MCF 10A (cell line): ENCODE measurements around the gene ECE1. TPM values are rescaled to one million over a fixed set of nuclear protein-coding genes. Genes with fewer than 3 reads are reported as not detected.

ENCODE experiments used
- BruUV-seq: library from RNA; stranded (reverse); fragments of 400-500 nt; replicated peaks from 2 replicates; lab custom pipeline; 2021; lab: Mats Ljungman, UMichigan
- CTCF ChIA-PET: fragments of 300-600 bp; sonication (Branson Sonifier 250); formaldehyde crosslinking; extraction: SDS; loops from one replicate; lab custom pipeline; 2021; ENCODE audit warnings: antibody characterized with exemption, inconsistent platforms; lab: Yijun Ruan, JAX
- POLR2A ChIA-PET: fragments of 300-600, 350-650 bp; sonication (Branson Sonifier 250); formaldehyde crosslinking; extraction: SDS; loops from one replicate; lab custom pipeline; 2020; ENCODE audit warnings: antibody characterized with exemption, inconsistent platforms; lab: Yijun Ruan, JAX
- DNase-seq: peaks from one replicate; pipeline ENCODE4 v3.0.0-alpha.2; 2018; ENCODE audit not compliant: unreplicated experiment
- H3K27ac Mint-ChIP-seq: one replicate; pipeline ENCODE4 v1.8.0; 2022; ENCODE audit warnings: mild to moderate bottlenecking, low read depth, mixed read lengths; ENCODE audit not compliant: unreplicated experiment
- H3K27me3 Mint-ChIP-seq: one replicate; pipeline ENCODE4 v1.8.0; 2022; ENCODE audit warnings: mixed read lengths; ENCODE audit not compliant: insufficient read depth, unreplicated experiment
- H3K36me3 Mint-ChIP-seq: one replicate; pipeline ENCODE4 v1.8.0; 2022; ENCODE audit warnings: mild to moderate bottlenecking, moderate library complexity, mixed read lengths; ENCODE audit not compliant: insufficient read depth, unreplicated experiment
- H3K4me1 Mint-ChIP-seq: one replicate; pipeline ENCODE4 v1.8.0; 2022; ENCODE audit warnings: mixed read lengths; ENCODE audit not compliant: insufficient read depth, unreplicated experiment
- H3K4me3 Mint-ChIP-seq: one replicate; pipeline ENCODE4 v1.8.0; 2022; ENCODE audit warnings: mild to moderate bottlenecking, moderate library complexity, mixed read lengths; ENCODE audit not compliant: unreplicated experiment
- H3K9me3 Mint-ChIP-seq: one replicate; pipeline ENCODE4 v1.8.0; 2022; ENCODE audit warnings: mixed read lengths; ENCODE audit not compliant: unreplicated experiment
- intact Hi-C: fragments of 100-400 bp; cut with micrococcal nuclease; formaldehyde crosslinking; loops from 2 replicates; pipeline ENCODE4 v1.14.1; 2022
- total RNA-seq: library from RNA; stranded (reverse); gene quantifications from 2 replicates; pipeline ENCODE4 v1.2.3, GENCODE V29; 2022
- TF ChIP-seq, protein P1 (sequence below): fragments of 200-600 bp; IDR thresholded peaks from one replicate; pipeline ENCODE4 v1.8.0; 2022; ENCODE audit warnings: antibody characterized with exemption, mild to moderate bottlenecking; ENCODE audit not compliant: unreplicated experiment

Gene ECE1
- total RNA-seq, 1 experiment from 2014 or later, result 40.0 TPM

DNA sequence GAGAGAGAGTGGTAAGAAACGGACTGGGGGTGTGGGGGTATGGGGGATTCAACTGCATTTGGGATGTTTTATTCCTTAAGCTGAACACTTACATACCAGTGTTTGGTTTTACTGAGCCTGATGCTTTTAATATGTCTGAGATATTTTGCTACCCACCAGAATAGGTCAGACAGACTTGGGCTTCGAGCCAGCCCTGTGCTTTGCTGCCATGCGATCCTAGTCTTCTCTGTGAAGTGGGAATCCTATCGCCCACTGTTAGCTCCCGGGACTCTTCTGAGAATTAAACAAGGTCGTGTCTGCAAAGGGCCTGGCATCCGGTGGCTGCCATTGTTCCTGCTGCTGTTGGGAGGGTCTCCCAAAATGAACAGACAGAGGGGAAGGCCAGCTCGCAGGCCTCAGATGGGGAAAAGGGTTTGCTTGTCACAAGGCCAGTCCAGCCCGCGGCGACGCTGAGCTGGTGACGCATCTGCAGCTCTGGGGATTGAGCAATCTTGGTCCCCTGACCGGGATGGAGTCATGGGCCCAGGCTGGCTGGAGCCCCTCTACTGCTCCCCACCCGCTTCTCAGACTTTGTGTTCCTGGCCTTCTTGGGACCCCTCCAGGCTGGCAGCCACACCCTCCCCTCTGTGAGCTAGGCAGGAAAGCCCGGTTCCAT, 26.9 kb upstream of the ECE1 start:
- TF ChIP-seq, protein P1, sequence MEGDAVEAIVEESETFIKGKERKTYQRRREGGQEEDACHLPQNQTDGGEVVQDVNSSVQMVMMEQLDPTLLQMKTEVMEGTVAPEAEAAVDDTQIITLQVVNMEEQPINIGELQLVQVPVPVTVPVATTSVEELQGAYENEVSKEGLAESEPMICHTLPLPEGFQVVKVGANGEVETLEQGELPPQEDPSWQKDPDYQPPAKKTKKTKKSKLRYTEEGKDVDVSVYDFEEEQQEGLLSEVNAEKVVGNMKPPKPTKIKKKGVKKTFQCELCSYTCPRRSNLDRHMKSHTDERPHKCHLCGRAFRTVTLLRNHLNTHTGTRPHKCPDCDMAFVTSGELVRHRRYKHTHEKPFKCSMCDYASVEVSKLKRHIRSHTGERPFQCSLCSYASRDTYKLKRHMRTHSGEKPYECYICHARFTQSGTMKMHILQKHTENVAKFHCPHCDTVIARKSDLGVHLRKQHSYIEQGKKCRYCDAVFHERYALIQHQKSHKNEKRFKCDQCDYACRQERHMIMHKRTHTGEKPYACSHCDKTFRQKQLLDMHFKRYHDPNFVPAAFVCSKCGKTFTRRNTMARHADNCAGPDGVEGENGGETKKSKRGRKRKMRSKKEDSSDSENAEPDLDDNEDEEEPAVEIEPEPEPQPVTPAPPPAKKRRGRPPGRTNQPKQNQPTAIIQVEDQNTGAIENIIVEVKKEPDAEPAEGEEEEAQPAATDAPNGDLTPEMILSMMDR, result no peak

DNA sequence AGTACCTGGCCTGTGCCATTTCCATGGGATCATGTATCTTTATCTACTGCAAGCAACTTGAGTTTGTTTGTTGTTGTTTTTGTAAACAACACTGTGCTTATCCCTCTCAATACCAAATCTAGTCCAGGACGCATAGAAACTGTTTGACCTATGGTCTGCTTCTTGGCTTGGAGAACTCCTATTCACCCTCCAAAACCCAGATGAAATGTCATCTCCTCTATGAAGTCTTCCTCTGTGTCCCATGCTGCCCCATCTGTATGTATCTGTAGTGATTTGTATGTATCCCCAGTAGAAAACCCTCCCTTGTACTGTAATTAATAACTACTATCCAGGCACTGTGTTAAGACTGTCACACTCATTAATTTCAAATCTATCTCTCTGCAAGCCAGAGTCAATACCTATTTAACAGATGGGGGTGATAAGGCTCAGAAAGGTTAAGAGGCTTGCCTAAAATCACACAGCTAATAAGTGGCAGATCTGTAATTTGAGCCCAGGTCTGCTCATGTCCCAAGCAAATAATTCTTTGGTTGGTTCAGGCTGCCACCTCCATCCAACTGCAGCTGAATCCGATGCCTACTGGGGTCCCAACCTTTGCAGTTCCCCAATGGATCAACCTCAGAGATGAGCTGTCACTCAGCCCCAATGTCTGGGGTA, 24.6 kb upstream of the ECE1 start:
- DNase-seq, result no peak
- TF ChIP-seq, protein P1, result no peak
- intact Hi-C loops, result no loop called here
- no peaks in the 10 kb centered on the region for H3K27me3 Mint-ChIP-seq
- ChIA-PET CTCF (interaction anchor here (2.7 kb wide), 1 partner anchor 9 kb away, joined by 9 read pairs; no protein-coding TSS in a partner anchor), POLR2A (interaction anchor here (1.1 to 4.6 kb wide), 2 partner anchors 10 to 11 kb away, joined by 3 to 33 read pairs; no protein-coding TSS in a partner anchor)
- H3K27ac Mint-ChIP-seq, result peak overlapping the region; percentile 11
- no peak overlapping the region for H3K4me3 Mint-ChIP-seq
- BruUV-seq, result no TSS peak
- peaks cover 24% of the 10 kb centered on the region for H3K4me1 Mint-ChIP-seq
- H3K36me3 Mint-ChIP-seq, result no peaks in the 10 kb centered on the region
- no peaks in the 10 kb centered on the region for H3K9me3 Mint-ChIP-seq

More for the DNA sequence above, 26.9 kb upstream of the ECE1 start:
- no peaks in the 10 kb centered on the region for H3K36me3 Mint-ChIP-seq
- intact Hi-C loops, result no loop called here
- H3K9me3 Mint-ChIP-seq, result no peaks in the 10 kb centered on the region
- no peak overlapping the region for H3K27ac Mint-ChIP-seq
- ChIA-PET CTCF (interaction anchor here (0.6 kb wide), 1 partner anchor 829 kb away, joined by 3 read pairs; no protein-coding TSS in a partner anchor), POLR2A (no interaction called here)
- BruUV-seq, result no TSS peak
- no peaks in the 10 kb centered on the region for H3K27me3 Mint-ChIP-seq
- peaks cover 14% of the 10 kb centered on the region for H3K4me1 Mint-ChIP-seq
- DNase-seq, result no peak
- H3K4me3 Mint-ChIP-seq, result no peak overlapping the region

DNA sequence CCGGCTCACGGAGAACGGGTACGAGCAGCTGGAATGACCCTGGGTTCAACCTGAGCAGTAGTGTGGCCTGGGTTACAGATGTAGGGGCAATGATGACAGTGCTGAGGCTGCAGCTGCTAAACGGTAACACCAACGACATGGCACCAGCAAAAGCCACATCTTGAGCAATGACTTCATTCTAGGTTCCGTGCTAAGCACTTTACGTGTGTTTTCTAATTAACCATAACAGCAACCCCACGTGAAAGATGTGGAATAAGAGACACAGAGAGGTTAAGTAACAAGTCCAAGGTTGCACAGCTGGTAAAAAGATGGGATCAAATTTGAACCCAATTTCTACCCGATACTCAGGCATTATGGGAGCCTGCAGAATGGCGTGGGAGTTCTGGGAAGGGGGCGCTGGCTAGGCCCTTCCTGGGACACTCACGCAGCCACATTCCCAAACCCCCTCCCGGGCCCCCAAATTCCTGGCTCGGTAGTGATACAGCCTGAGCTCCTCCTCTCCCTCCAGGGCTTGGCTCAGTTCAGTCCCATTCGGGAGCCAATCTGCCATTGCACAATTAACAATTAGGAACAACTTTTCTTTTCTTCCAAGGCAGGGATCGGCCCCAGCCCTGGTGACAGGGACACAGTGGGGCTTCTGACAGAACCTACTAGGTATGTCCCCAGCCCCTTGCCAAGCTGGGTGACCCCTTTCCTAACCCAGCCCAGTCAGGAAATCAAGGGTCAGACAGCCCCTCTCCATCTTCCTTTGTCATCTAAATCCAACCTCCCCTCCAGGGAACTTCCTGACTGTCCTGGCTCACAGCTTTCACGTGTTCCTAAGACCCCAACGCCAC, 23.8 kb upstream of the ECE1 start:
- TF ChIP-seq, protein P1, result no peak
- CTCF ChIA-PET, result interaction anchor here (1.5 to 2.7 kb wide), 2 partner anchors 10 to 82 kb away, joined by 6 to 9 read pairs; no protein-coding TSS in a partner anchor
- H3K4me3 Mint-ChIP-seq, result no peak overlapping the region
- H3K27me3 Mint-ChIP-seq, result no peaks in the 10 kb centered on the region
- no peak for DNase-seq
- peaks cover 27% of the 10 kb centered on the region for H3K4me1 Mint-ChIP-seq
- H3K36me3 Mint-ChIP-seq, result no peaks in the 10 kb centered on the region
- no TSS peak for BruUV-seq
- H3K9me3 Mint-ChIP-seq, result no peaks in the 10 kb centered on the region
- H3K27ac Mint-ChIP-seq, result peak overlapping the region; percentile 11
- intact Hi-C loops, result no loop called here
- POLR2A ChIA-PET, result interaction anchor here (0.6 to 4.6 kb wide), 5 partner anchors 10 to 198 kb away, joined by 3 to 33 read pairs (median 4); no protein-coding TSS in a partner anchor
